Measurements from ENCODE around the gene SRP54. TPM values are rescaled to one million over a fixed set of nuclear protein-coding genes. Genes with fewer than 3 reads are reported as not detected.

SRP54 gene
- total RNA-seq (ENCODE audit: low replicate concordance), result 72.4 and 105 TPM in 2 replicates

DNA sequence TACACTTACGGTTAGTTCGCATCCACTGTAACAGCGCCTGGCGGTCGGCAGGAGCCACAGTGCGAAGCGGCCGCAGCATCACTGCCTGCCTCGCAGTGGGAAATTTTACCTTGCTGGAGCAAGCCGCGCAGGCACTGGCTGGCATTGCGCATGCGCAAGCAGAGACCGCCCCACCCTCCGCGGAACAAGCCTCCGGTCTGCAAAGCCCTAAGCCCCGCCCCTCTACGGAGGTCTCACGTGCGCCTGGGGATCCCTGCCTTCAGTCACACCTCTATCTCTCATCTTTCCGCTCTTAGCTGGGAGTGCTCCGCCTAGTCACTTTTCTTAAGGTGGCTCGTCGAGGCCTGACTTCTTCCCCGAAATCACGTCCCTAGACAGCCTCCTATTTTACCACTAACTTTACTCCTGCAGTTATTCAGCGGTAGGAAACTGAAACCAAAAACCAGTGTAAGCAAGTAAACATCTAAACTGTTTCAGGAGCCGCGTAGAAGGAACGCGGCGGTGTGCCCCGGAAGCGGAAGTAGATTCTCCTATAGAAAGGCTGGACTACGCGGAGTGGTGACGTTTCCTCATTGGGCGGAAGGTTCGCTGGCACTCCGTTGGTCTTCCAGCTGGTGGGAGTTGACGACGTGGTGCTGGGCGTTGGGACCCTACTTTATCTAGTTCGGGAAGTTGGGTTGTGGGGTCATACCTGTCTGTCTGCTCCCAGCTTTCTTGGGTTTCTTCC is at the start of gene SRP54:
TSS of gene SRP54 (plus strand) at position 572 of the 727 bp plus-strand sequence. CDS start 13,718 bp downstream, outside the sequence.
- peaks cover 18% of the 10 kb centered on the region for H3K4me1 Mint-ChIP-seq

DNA sequence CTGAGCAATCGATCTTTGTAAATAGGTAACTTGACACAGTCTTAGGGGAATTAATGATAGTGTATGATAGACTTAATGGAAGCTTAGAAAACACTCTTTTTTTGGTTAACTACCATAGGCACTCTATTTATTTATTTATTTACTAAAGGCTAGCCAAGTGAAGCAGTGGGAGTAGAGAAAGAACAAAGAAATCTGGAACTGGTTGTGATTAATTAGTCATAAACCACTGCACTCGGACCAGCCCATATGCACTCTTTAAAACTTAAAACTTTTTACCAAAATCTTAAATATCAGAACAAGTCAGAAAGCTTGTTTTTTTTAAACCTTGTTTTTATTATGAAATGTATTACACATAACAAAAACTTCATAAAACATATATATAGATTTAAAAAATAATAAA is 49.5 kb upstream of the SRP54 start:
- Histone ChIP-seq H3K4me1 (no peaks in the 10 kb centered on the region), H2AFZ (replicated peaks) (no peak overlapping the region), H3K36me3 (no peaks in the 10 kb centered on the region), H3K9ac (no peak overlapping the region), H3K4me3 (no peak overlapping the region), H4K20me1 (ENCODE audit: low read depth) (no peaks in the 10 kb centered on the region), H3K4me2 (no peak overlapping the region), H3K27ac (no peak overlapping the region), H3K9me3 (ENCODE audit: low read depth) (no peaks in the 10 kb centered on the region), H3F3A (ENCODE audit: low read depth) (no peaks in the 10 kb centered on the region), H3K27me3 (no peaks in the 10 kb centered on the region), H3K79me2 (ENCODE audit: low read depth) (no peaks in the 10 kb centered on the region)
- Mint-ChIP-seq H3K4me3 (no peak overlapping the region), H3K9me3 (no peaks in the 10 kb centered on the region), H3K27me3 (ENCODE audit: insufficient read depth, low read depth) (no peaks in the 10 kb centered on the region), H3K27ac (no peak overlapping the region), H3K36me3 (no peaks in the 10 kb centered on the region), H3K4me1 (no peaks in the 10 kb centered on the region)
- DNase-seq (ENCODE audit: low spot score), result no peak
- TF ChIP-seq EZH2phosphoT487 (IDR thresholded peaks at IDR 0.05) (no peak), EZH2 (IDR thresholded peaks at IDR 0.05) (no peak)
- TF ChIP-seq, protein P1, sequence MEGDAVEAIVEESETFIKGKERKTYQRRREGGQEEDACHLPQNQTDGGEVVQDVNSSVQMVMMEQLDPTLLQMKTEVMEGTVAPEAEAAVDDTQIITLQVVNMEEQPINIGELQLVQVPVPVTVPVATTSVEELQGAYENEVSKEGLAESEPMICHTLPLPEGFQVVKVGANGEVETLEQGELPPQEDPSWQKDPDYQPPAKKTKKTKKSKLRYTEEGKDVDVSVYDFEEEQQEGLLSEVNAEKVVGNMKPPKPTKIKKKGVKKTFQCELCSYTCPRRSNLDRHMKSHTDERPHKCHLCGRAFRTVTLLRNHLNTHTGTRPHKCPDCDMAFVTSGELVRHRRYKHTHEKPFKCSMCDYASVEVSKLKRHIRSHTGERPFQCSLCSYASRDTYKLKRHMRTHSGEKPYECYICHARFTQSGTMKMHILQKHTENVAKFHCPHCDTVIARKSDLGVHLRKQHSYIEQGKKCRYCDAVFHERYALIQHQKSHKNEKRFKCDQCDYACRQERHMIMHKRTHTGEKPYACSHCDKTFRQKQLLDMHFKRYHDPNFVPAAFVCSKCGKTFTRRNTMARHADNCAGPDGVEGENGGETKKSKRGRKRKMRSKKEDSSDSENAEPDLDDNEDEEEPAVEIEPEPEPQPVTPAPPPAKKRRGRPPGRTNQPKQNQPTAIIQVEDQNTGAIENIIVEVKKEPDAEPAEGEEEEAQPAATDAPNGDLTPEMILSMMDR (IDR thresholded peaks at IDR 0.05), result no peak

More for the DNA sequence above, at the start of gene SRP54:
- peaks cover 2% of the 10 kb centered on the region for H3K27me3 Mint-ChIP-seq (ENCODE audit: insufficient read depth, low read depth)
- peak within 1 kb of the TSS; percentile 88 for H3K4me2 ChIP-seq
- H3K79me2 ChIP-seq (ENCODE audit: low read depth), result peaks cover 75% of the 10 kb centered on the region
- no peak within 1 kb of the TSS for H3K4me3 Mint-ChIP-seq
- peak within 1 kb of the TSS; percentile 98 for H3K27ac ChIP-seq
- no peak within 1 kb of the TSS for H3K27ac Mint-ChIP-seq
- peaks cover 27% of the 10 kb centered on the region for H4K20me1 ChIP-seq (ENCODE audit: low read depth)
- no peaks in the 10 kb centered on the region for H3K9me3 ChIP-seq (ENCODE audit: low read depth)
- TF ChIP-seq, protein P1 (IDR thresholded peaks at IDR 0.05), result peak; percentile 36
- no peak for TF ChIP-seq EZH2 (IDR thresholded peaks at IDR 0.05)
- peaks cover 3% of the 10 kb centered on the region for H3K36me3 Mint-ChIP-seq
- H3K4me3 ChIP-seq, result peak within 1 kb of the TSS; percentile 62
- H3K4me1 ChIP-seq, result no peaks in the 10 kb centered on the region
- H3K36me3 ChIP-seq, result no peaks in the 10 kb centered on the region
- no peaks in the 10 kb centered on the region for H3K9me3 Mint-ChIP-seq
- H2AFZ ChIP-seq (replicated peaks), result peak within 1 kb of the TSS; percentile 97
- peaks cover 22% of the 10 kb centered on the region for H3F3A ChIP-seq (ENCODE audit: low read depth)
- DNase-seq (ENCODE audit: low spot score), result peak; percentile 100
- H3K27me3 ChIP-seq, result no peaks in the 10 kb centered on the region
- H3K9ac ChIP-seq, result peak within 1 kb of the TSS; percentile 73

DNA sequence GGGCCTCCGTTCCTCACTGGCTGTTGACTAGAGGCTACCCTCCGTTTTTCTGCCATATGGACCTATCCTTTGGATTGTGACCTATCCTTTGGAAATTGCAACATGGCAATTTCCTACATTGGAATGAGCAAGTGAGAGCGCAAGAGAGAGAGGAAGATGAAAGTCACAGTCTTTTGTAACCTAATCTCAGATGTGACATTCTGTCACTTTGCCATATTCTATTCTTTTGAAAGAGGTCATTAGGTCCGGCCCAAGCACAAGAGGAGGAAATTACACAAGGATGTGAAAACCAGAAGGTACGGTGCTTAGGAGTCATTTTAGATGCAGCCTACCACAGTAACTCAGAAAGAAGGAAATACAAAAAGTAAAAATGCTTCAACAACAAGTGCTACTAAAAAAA is 47.3 kb upstream of the SRP54 start:
- no peak overlapping the region for H3K9ac ChIP-seq

More for the DNA sequence above, 47.3 kb upstream of the SRP54 start:
- no peak overlapping the region for H3K4me3 Mint-ChIP-seq
- Histone ChIP-seq H3K79me2 (ENCODE audit: low read depth) (no peaks in the 10 kb centered on the region), H3F3A (ENCODE audit: low read depth) (no peaks in the 10 kb centered on the region), H2AFZ (replicated peaks) (no peak overlapping the region), H3K36me3 (no peaks in the 10 kb centered on the region), H3K27me3 (no peaks in the 10 kb centered on the region), H4K20me1 (ENCODE audit: low read depth) (no peaks in the 10 kb centered on the region), H3K4me3 (no peak overlapping the region), H3K4me1 (no peaks in the 10 kb centered on the region), H3K9me3 (ENCODE audit: low read depth) (no peaks in the 10 kb centered on the region), H3K27ac (no peak overlapping the region), H3K4me2 (no peak overlapping the region)
- H3K36me3 Mint-ChIP-seq, result no peaks in the 10 kb centered on the region
- H3K4me1 Mint-ChIP-seq, result no peaks in the 10 kb centered on the region
- H3K27me3 Mint-ChIP-seq (ENCODE audit: insufficient read depth, low read depth), result peaks cover 3% of the 10 kb centered on the region
- H3K9me3 Mint-ChIP-seq, result no peaks in the 10 kb centered on the region
- TF ChIP-seq, protein P1 (IDR thresholded peaks at IDR 0.05), result no peak
- TF ChIP-seq EZH2 (IDR thresholded peaks at IDR 0.05) (no peak), EZH2phosphoT487 (IDR thresholded peaks at IDR 0.05) (no peak)
- no peak for DNase-seq (ENCODE audit: low spot score)
- H3K27ac Mint-ChIP-seq, result no peak overlapping the region

All from neural progenitor cell (in vitro differentiated cells).